ENCODE data around the gene CUTA.

GRCh38 chr6:33432546-33432945 lies 14.6 kb upstream of the CUTA start:
- no peak for TF ChIP-seq POLR2A (IDR thresholded peaks at IDR 0.05)
- TF ChIP-seq, protein P1, sequence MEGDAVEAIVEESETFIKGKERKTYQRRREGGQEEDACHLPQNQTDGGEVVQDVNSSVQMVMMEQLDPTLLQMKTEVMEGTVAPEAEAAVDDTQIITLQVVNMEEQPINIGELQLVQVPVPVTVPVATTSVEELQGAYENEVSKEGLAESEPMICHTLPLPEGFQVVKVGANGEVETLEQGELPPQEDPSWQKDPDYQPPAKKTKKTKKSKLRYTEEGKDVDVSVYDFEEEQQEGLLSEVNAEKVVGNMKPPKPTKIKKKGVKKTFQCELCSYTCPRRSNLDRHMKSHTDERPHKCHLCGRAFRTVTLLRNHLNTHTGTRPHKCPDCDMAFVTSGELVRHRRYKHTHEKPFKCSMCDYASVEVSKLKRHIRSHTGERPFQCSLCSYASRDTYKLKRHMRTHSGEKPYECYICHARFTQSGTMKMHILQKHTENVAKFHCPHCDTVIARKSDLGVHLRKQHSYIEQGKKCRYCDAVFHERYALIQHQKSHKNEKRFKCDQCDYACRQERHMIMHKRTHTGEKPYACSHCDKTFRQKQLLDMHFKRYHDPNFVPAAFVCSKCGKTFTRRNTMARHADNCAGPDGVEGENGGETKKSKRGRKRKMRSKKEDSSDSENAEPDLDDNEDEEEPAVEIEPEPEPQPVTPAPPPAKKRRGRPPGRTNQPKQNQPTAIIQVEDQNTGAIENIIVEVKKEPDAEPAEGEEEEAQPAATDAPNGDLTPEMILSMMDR (IDR thresholded peaks at IDR 0.05): no peak

Measured in right lobe of liver (tissue), 4 donors.